BJ (cell line): ENCODE results near the gene MGARP. TPM values are rescaled to one million over a fixed set of nuclear protein-coding genes. Genes with fewer than 3 reads are reported as not detected.
"Not testable (repeated sequence)": the region's sequence is repeated elsewhere in the genome, so short reads cannot be mapped to it uniquely, and the experiment has no call there.

Source experiments
- CTCF ChIA-PET: fragments of 350-600 bp; formaldehyde crosslinking; extraction: SDS; loops from one replicate; lab custom pipeline; 2021; ENCODE audit warnings: antibody characterized with exemption, inconsistent platforms; lab: Yijun Ruan, JAX
- POLR2A ChIA-PET: fragments of 300-600 bp; sonication (Branson Sonifier 250); formaldehyde crosslinking; extraction: SDS; loops from one replicate; lab custom pipeline; 2021; ENCODE audit warnings: antibody characterized with exemption; lab: Charles Lee
- DNase-seq: peaks from one replicate; pipeline ENCODE4 v3.0.0-alpha.2; 2011; ENCODE audit warnings: low read depth
- H3K27me3 ChIP-seq: 2 replicates; pipeline ENCODE4 v1.6.0; 2011; ENCODE audit warnings: low read length; ENCODE audit not compliant: control insufficient read depth, insufficient read depth
- H3K36me3 ChIP-seq: 2 replicates; pipeline ENCODE4 v1.5.1; 2011; ENCODE audit warnings: low read length; ENCODE audit not compliant: control insufficient read depth, insufficient read depth
- H3K4me3 ChIP-seq: 2 replicates; pipeline ENCODE4 v1.5.1; 2011; ENCODE audit warnings: low read depth, mild to moderate bottlenecking, control low read depth, low read length
- polyA minus RNA-seq: library from RNA; depleted of rRNA, polyadenylated mRNA; stranded (reverse); fragments of >200 nt; gene quantifications from 2 replicates; pipeline ENCODE4 v1.2.3, GENCODE V29; 2011; rRNA and poly(A)+ RNA removed
- polyA plus RNA-seq: library from polyadenylated mRNA; depleted of rRNA; stranded (reverse); fragments of >200 nt; gene quantifications from 2 replicates; pipeline ENCODE4 v1.2.3, GENCODE V29; 2011; rRNA removed
- TF ChIP-seq, protein P1 (sequence below): IDR thresholded peaks from 2 replicates; pipeline ENCODE4 v1.5.1; 2011; ENCODE audit warnings: low read depth, mild to moderate bottlenecking, control low read depth, inconsistent platforms, low read length, moderate library complexity; ENCODE audit not compliant: insufficient read depth

Gene MGARP
- polyA plus RNA-seq = 24.2 and 29.5 TPM in 2 replicates
- polyA minus RNA-seq = 4.1 and 4.6 TPM in 2 replicates

DNA sequence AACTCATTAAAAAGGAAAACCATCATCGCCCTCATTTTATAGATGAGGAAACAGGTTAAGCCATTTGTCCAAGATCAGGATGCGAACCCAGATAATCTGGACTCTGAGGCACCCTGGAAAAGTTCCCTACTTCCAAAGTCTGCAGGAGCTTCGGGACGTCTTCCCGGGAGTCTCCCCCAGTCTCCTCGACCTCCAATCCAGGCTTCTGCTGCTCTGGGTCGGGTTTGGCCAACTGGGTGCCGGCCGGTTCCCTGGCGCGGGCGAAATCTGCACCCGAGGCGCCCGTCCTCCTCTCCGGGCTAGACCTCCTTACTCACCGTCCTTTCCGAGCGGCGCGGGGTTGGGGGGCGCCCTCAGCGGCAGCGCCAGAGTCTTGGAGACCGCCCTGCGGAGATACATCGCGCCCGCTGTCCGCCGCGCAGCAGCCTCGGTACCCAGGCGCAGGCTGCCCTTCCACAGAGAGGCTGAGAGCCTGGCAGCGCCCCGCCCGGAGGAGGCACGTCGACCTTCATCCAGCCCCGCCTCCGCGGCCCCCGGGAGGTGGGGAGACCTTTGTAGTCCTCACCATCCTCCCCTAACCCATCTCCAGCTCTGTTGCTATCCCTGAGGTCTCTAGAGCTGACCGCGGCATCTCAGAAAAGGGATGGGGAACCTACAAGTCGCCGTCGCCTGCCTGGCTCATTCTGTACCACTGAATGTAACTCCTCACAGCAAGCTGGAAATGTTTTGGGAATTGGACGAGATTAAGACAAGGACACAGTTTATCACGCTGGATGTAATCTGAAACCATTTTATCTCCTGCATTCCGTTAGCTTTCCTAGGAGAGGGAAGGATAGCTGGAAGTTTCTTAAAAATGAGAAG is at the start of gene MGARP:
MGARP (minus strand) TSS at position 466 of the 861 bp plus-strand sequence; CDS start at position 399, 67 bp downstream.
- Histone ChIP-seq H3K4me3 (peak within 1 kb of the TSS; percentile 59), H3K27me3 (no peaks in the 10 kb centered on the region), H3K36me3 (no peaks in the 10 kb centered on the region)
- TF ChIP-seq, protein P1, sequence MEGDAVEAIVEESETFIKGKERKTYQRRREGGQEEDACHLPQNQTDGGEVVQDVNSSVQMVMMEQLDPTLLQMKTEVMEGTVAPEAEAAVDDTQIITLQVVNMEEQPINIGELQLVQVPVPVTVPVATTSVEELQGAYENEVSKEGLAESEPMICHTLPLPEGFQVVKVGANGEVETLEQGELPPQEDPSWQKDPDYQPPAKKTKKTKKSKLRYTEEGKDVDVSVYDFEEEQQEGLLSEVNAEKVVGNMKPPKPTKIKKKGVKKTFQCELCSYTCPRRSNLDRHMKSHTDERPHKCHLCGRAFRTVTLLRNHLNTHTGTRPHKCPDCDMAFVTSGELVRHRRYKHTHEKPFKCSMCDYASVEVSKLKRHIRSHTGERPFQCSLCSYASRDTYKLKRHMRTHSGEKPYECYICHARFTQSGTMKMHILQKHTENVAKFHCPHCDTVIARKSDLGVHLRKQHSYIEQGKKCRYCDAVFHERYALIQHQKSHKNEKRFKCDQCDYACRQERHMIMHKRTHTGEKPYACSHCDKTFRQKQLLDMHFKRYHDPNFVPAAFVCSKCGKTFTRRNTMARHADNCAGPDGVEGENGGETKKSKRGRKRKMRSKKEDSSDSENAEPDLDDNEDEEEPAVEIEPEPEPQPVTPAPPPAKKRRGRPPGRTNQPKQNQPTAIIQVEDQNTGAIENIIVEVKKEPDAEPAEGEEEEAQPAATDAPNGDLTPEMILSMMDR = no peak
- ChIA-PET POLR2A (no interaction called here), CTCF (interaction anchor here (0.9 to 4.3 kb wide), 6 partner anchors 10 to 36 kb away, joined by 3 to 19 read pairs (median 4); partner anchors contain the start of gene NAA15)
- DNase-seq = no peak

DNA sequence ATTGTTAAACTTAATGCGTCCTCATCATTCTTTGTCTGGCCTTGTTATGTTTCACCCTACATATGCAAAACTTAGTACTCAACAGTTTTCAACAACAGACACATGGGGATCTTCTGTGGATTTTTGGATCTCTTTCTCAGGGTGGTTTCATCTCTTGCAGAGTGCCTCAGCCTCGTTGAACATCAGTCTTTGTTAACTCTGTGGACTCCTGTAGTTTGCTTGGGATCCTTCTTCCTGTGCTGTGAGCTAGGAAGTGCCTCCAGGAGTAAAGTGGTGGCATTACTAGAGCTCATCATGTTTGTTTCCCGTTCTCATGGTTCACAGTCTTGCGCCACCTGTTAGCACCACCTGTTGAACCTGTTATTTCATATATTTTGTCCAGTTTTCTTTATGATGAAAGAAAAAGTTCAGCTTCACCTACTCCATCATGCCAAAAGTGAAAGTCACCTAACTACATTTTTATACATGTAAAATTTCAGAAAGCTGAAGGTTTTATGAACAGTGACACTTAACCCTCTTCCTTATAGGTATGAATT is 49.7 kb upstream of the MGARP start:
- ChIA-PET CTCF (no interaction called here), POLR2A (no interaction called here)
- TF ChIP-seq, protein P1 = no peak
- H3K27me3 ChIP-seq = no peaks in the 10 kb centered on the region
- DNase-seq = no peak
- no peaks in the 10 kb centered on the region; the same call in 1 of the 2 replicates for H3K36me3 ChIP-seq
- H3K4me3 ChIP-seq = no peak overlapping the region

- TF ChIP-seq, protein P1 = no peak
- CTCF ChIA-PET = no interaction called here
- POLR2A ChIA-PET = no interaction called here
- DNase-seq = no peak
- H3K36me3 ChIP-seq = no peaks in the 10 kb centered on the region
- no peaks in the 10 kb centered on the region for H3K27me3 ChIP-seq
- H3K4me3 ChIP-seq = no peak overlapping the region
Measured at GRCh38 chr4:139324620-139325019, 44.6 kb upstream of the MGARP start.

- H3K27me3 ChIP-seq, H3K4me3 ChIP-seq, POLR2A ChIA-PET, DNase-seq, H3K36me3 ChIP-seq, CTCF ChIA-PET: not testable (repeated sequence)
Measured at GRCh38 chr4:139322541-139322940, 42.5 kb upstream of the MGARP start.

- DNase-seq, CTCF ChIA-PET, H3K27me3 ChIP-seq, POLR2A ChIA-PET, H3K4me3 ChIP-seq, H3K36me3 ChIP-seq: not testable (repeated sequence)
Measured at GRCh38 chr4:139322070-139322469, 42.0 kb upstream of the MGARP start.

GRCh38 chr4:139319571-139319970 is 39.5 kb upstream of the MGARP start:
- TF ChIP-seq, protein P1 = no peak
- no peaks in the 10 kb centered on the region for H3K36me3 ChIP-seq
- H3K4me3 ChIP-seq = no peak overlapping the region
- DNase-seq = no peak
- CTCF ChIA-PET = interaction anchor here (0.6 to 0.9 kb wide), 2 partner anchors 19 to 240 kb away, joined by 3 to 4 read pairs; partner anchors contain the start of gene NAA15
- POLR2A ChIA-PET = no interaction called here
- no peaks in the 10 kb centered on the region for H3K27me3 ChIP-seq
